Activated B cell treated with CpG ODN at 0.5 μM for 24 hours (primary cell): ENCODE results near the gene ACKR2. TPM values are rescaled to one million over a fixed set of nuclear protein-coding genes. Genes with fewer than 3 reads are reported as not detected.
A peak's percentile ranks its signal among the peaks of the same experiment; 100 is the strongest.

Source experiments
- ATAC-seq: fragments of 200-7000 bp; cut with Tn5 transposase; one replicate; pipeline ENCODE4 v1.10.0; 2021; ENCODE audit warnings: low read depth, mild to moderate bottlenecking, moderate library complexity
- CTCF ChIA-PET: fragments of 350-600 bp; sonication (Branson Sonifier 250); formaldehyde crosslinking; loops from one replicate; lab custom pipeline; 2021; ENCODE audit warnings: antibody characterized with exemption; lab: Charles Lee
- POLR2A ChIA-PET: fragments of 350-600 bp; sonication (Branson Sonifier 250); formaldehyde crosslinking; loops from one replicate; lab custom pipeline; 2021; ENCODE audit warnings: antibody characterized with exemption; lab: Charles Lee
- DNase-seq: peaks from one replicate; pipeline ENCODE4 v3.0.0; 2022
- H3K27ac Mint-ChIP-seq: one replicate; pipeline ENCODE4 v1.8.0; 2020; ENCODE audit warnings: mixed read lengths
- H3K27me3 Mint-ChIP-seq: one replicate; pipeline ENCODE4 v1.8.0; 2021; ENCODE audit warnings: mixed read lengths
- H3K36me3 Mint-ChIP-seq: one replicate; pipeline ENCODE4 v1.8.0; 2021; ENCODE audit warnings: low read depth, mixed read lengths
- H3K4me1 Mint-ChIP-seq: one replicate; pipeline ENCODE4 v1.8.0; 2021; ENCODE audit warnings: mixed read lengths
- H3K4me3 Mint-ChIP-seq: one replicate; pipeline ENCODE4 v1.8.0; 2020; ENCODE audit warnings: mild to moderate bottlenecking, mixed read lengths
- H3K9me3 Mint-ChIP-seq: one replicate; pipeline ENCODE4 v1.8.0; 2020; ENCODE audit warnings: mixed read lengths
- intact Hi-C: fragments of 100-400 bp; cut with micrococcal nuclease; formaldehyde crosslinking; loops from one replicate; pipeline ENCODE4 v1.15.1; 2024
- total RNA-seq: library from RNA; stranded (reverse); gene quantifications from 2 replicates; pipeline ENCODE4 v1.2.3, GENCODE V29; 2022
- TF ChIP-seq, protein P1 (sequence below): fragments of 200-600 bp; IDR thresholded peaks from one replicate; pipeline ENCODE4 v1.8.0; 2022; ENCODE audit warnings: antibody characterized with exemption, mild to moderate bottlenecking

The ACKR2 gene
- total RNA-seq, 1 donor from 2014 or later: 0.22 TPM

DNA sequence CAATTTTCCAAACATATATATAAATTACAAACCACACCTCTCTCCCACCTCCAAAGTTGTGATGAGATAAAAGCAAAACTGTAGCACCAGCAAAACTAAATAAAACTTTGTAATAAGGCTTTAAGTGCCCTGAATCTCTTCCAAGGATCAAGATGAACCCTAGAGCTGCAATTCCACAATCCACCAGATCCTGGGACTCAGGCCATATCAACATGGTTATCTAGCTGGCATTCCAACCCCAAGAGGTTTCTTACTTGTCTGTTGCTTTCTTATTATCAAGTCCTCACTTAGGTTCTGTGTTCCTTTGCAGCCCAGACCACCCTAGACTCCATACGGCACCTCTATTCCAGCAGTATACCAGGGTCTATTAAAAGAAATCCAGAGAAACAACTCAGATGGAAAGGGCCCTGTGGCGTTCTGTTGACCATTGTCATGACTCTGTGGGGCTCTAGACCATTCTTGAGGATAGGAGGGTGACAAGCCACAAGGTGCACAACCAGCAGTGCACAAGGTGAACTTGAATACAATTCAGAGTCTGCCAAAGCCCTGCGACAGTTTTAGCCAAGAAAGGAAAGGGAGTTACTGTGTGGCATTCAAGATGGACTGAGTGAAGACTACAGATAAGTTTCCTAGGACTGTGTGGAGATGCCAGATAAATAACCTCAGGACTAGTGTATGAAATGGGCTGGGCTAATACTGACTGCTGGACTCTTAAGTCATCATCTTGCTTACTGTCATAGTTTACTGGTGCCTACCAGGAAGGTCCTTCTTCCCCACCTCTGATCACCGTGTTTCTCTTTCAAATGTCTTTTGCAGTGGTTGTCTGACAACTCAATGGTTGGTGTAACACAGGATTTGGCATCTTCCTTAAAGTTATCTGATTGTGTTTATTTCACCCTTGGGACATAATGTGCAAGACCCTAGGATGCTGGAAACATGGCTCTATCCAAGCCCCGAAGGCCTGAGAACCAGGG is 27.2 kb downstream of the ACKR2 start:
- Mint-ChIP-seq H3K36me3 (no peaks in the 10 kb centered on the region), H3K4me3 (no peak overlapping the region), H3K9me3 (no peaks in the 10 kb centered on the region), H3K4me1 (peaks cover 12% of the 10 kb centered on the region), H3K27me3 (no peaks in the 10 kb centered on the region), H3K27ac (no peak overlapping the region)
- DNase-seq (no peak), ATAC-seq (no peak)
- TF ChIP-seq, protein P1, sequence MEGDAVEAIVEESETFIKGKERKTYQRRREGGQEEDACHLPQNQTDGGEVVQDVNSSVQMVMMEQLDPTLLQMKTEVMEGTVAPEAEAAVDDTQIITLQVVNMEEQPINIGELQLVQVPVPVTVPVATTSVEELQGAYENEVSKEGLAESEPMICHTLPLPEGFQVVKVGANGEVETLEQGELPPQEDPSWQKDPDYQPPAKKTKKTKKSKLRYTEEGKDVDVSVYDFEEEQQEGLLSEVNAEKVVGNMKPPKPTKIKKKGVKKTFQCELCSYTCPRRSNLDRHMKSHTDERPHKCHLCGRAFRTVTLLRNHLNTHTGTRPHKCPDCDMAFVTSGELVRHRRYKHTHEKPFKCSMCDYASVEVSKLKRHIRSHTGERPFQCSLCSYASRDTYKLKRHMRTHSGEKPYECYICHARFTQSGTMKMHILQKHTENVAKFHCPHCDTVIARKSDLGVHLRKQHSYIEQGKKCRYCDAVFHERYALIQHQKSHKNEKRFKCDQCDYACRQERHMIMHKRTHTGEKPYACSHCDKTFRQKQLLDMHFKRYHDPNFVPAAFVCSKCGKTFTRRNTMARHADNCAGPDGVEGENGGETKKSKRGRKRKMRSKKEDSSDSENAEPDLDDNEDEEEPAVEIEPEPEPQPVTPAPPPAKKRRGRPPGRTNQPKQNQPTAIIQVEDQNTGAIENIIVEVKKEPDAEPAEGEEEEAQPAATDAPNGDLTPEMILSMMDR: no peak
- intact Hi-C loops: no loop called here
- ChIA-PET CTCF (no interaction called here), POLR2A (no interaction called here)

DNA sequence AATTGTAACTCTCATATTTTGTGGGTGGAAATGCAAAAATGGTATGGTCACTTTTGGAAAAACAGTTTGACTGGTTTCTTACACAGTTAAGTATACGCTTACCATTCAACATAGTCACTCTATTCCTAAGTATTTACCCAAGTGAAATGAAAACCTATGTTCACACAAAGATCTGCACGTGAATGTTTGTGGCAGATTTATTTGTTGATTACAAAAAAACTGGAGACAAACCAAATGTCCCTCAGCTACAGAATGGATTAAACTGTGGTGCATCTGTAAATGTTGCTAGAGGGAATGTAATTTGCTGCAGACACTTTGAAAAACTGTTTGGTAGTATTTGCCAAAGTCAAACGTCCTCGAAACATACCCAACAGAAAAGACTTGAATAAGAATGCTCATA is 29.3 kb downstream of the ACKR2 start:
- H3K4me3 Mint-ChIP-seq: no peak overlapping the region
- H3K27ac Mint-ChIP-seq: no peak overlapping the region
- no peaks in the 10 kb centered on the region for H3K27me3 Mint-ChIP-seq
- peaks cover 12% of the 10 kb centered on the region for H3K4me1 Mint-ChIP-seq
- intact Hi-C loops: loop anchor here (2.0 kb wide), 1 partner anchor 42 kb away; no protein-coding TSS in a partner anchor
- no peaks in the 10 kb centered on the region for H3K36me3 Mint-ChIP-seq
- ChIA-PET POLR2A (no interaction called here), CTCF (interaction anchor here (1.1 to 2.7 kb wide), 4 partner anchors 35 to 59 kb away, joined by 3 to 16 read pairs (median 6); no protein-coding TSS in a partner anchor)
- TF ChIP-seq, protein P1: no peak
- DNase-seq (no peak), ATAC-seq (no peak)
- H3K9me3 Mint-ChIP-seq: no peaks in the 10 kb centered on the region

DNA sequence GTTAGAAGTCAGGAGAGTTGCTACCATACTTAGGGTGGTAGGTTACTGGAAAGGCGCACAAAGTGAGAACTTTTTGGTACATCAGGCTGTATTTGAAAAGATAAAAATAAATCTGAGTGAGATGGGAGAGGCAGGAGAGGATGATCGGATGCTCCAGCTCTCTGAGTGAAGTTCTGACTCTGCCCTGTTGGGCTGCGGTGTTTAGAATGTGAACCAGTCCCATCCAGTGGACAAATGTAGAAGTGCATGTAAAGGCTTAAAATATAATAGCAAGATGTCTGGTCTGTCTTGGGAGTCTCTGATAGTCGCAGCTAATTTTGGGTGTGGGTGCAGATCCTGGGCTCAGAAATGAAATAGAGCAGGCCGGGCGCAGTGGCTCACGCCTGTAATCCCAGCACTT is 30.4 kb downstream of the ACKR2 start:
- Mint-ChIP-seq H3K9me3 (no peaks in the 10 kb centered on the region), H3K36me3 (no peaks in the 10 kb centered on the region), H3K27ac (peak overlapping the region; percentile 60), H3K4me3 (peak overlapping the region; percentile 63), H3K4me1 (peaks cover 14% of the 10 kb centered on the region), H3K27me3 (no peaks in the 10 kb centered on the region)
- DNase-seq (no peak), ATAC-seq (peak; percentile 99)
- ChIA-PET POLR2A (interaction anchor here (0.6 to 1.5 kb wide), 3 partner anchors 8 to 36 kb away, joined by 3 read pairs; no protein-coding TSS in a partner anchor), CTCF (interaction anchor here (0.7 to 2.7 kb wide), 10 partner anchors 8 to 96 kb away, joined by 3 to 16 read pairs (median 4); no protein-coding TSS in a partner anchor)
- intact Hi-C loops: loop anchor here (1.0 to 2.0 kb wide), 2 partner anchors 41 to 58 kb away; no protein-coding TSS in a partner anchor
- TF ChIP-seq, protein P1: no peak

DNA sequence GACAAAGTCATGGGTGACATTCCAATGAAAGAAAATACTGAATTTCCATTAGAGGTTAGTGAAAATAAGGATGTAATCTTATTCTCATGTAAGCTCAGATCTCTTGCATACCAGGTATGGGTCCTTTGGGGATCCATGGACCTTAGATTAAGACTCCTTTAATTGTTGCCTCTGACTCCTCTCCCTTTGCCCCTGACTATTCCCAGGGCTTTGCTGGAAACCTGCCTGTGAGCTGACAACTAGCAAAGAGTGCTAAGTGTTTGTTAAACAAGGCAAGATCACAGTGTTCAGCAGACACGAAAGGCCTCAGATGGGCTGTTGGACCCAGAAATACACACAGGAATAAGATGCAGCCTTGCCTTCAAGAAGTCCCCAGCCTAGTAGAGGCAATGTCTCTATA is 32.1 kb downstream of the ACKR2 start:
- DNase-seq (no peak), ATAC-seq (no peak)
- Mint-ChIP-seq H3K4me3 (no peak overlapping the region), H3K27me3 (no peaks in the 10 kb centered on the region), H3K9me3 (no peaks in the 10 kb centered on the region), H3K36me3 (no peaks in the 10 kb centered on the region), H3K4me1 (peaks cover 23% of the 10 kb centered on the region), H3K27ac (no peak overlapping the region)
- TF ChIP-seq, protein P1: no peak
- ChIA-PET CTCF (interaction anchor here (1.0 kb wide), 1 partner anchor 10 kb away, joined by 5 read pairs; no protein-coding TSS in a partner anchor), POLR2A (no interaction called here)
- intact Hi-C loops: no loop called here
